ENCODE measurements around the gene COL25A1.
"Not testable (repeated sequence)": the region's sequence is repeated elsewhere in the genome, so short reads cannot be mapped to it uniquely, and the experiment has no call there.

COL25A1 gene

DNA sequence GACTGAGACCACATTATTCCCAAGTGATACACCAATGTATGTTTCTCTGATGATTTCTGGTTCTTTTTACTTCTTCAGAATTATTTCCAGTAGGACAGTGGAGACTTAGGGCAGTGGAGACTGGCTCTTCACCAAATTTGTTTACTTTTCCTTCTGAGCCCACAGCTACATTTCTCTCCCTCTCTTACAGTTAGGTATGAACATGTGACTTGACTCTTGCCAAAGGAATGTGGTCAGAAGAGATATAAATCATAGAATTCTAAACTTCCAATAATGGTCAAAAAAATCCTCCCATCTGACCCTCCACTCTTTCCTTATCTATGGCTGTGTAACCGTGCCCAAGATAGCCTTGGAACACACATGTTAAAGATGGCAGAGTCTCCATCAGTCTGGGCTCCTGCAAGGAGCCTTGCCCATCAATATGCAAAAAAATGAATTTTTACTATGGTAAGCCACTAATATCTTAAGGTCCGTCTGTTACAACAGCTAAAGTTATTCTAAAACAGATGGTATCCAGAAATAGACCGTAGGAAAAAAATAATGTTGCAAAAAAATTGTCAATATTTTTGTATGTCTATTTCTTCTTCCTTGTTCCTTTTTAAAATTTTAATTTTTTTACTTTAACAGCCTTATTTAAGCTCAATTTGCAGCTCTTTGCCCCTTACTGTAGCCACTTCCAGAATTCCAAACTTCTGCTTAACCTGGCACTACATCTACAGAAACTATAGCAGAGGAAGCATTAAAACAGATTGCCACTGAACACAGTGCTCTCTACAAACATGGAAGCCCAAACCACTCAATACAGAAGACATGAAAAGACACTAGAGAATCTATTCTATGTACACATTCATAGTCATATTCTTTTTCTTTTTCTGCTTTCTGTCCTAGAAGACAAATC lies 260.7 kb downstream of the COL25A1 start:
- DNase-seq = no peak

DNA sequence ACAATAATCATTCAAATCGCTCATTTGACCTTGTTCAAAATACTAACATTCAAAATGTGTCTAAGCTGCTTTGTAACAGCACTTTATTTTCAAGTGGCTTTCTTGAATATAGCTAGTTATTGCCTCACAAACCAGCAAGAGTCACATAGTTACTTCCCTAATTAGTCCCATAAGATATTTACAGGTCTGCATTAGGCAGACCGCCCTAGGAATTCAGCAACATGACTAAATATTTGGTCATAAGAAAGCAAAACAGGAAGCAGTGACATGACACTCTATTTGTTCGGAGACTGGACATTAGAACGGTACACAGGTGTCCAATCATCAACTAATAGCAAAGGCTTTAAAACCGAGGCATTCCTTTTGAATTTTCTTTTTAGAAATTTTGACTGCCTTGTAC lies 262.0 kb downstream of the COL25A1 start:
- DNase-seq = no peak

DNA sequence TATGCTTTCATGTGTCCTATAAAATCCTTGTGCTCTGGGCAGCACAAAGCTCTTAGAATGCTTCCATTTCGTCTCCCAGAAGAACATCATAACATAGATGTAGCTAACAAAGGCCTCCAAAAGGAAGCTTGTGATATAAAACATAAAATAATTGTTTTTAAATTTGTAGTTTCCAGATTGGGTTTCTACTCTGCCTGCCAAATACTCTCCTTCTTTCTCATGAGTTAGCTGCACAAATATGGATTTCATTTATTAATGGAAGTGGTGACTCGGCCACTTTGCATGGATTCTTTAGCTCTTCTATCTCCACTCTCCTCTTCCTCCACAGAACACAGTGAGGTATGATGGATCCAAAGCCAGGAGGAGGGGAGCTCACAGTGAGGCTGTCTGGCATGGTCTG lies 265.4 kb downstream of the COL25A1 start:
- DNase-seq = no peak

GRCh38 chr4:109033993-109034392 lies 268.5 kb downstream of the COL25A1 start:
- no peak for DNase-seq

DNA sequence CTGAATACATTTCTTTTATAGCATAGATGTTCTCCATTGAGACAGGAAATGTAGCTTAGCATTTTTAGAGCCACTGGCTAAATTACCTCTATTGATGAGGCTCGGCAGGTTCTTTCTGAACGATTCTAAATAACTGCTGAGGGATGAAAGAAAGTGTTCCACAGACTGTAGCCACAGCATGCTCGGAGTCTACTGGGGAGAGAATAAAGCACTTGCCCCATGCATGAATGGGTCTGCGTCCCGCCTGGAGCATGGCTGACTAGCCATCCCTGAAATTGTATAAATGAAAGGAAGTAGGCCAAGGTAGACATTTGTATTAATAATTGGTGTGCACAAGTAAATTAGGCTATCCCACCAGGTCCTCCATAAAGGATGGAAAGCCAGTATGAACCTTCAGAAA lies 269.8 kb downstream of the COL25A1 start:
- no peak for DNase-seq

- DNase-seq = no peak
Measured at GRCh38 chr4:109029987-109030386, 272.5 kb downstream of the COL25A1 start.

DNA sequence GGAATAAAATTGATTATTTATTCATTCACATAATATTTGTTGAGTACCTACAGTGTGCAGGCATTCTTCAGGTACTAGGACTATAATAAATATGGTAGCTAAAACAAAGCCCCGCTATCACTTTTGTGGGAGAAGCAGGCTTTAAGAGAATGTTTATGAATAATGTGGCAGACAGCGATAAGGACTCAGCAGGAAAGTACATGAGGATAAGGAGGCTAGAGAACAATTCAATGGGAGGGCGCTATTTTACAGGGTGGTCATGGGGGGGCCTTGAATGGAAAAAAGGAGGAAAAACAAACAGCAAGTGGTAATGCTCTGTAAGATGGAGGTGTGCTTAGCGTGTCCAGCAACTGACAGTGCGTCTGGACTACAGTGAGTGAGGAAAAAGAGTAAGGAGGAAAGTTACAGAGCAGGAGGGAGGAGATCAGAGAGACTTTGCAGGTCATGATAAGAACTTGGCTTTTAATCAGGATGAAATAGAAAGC lies 275.4 kb downstream of the COL25A1 start:
- no peak for DNase-seq

GRCh38 chr4:109026588-109026987 lies 275.9 kb downstream of the COL25A1 start:
- no peak for DNase-seq

DNA sequence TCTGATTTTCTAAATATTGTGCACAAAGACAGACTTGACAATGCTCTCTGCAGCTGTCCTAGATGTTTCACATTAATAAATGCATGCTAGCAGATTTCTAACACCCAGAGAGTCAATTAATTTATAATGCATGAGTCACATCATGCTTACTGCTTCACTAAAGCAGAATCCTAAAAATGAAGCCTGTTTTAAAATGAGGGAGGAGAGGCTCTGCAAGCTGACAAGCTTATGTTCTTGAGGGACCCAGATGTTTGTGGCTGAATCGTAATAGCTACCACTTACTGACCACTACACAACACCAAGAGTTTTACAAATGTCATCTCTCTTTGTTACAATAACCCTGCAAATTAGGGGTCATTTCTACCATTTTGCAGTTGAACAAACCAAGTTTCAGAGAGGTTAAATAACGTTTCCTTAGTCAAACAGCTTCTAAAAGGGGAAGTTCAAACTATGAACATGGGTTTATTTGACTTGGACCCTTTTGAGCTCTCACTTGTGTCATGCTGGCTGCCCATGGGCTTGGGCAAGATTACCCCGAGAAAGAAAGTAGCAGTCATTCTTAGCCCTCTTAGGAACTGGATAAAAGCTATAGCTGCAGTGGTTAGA lies 276.9 kb downstream of the COL25A1 start:
- no peak for DNase-seq

DNA sequence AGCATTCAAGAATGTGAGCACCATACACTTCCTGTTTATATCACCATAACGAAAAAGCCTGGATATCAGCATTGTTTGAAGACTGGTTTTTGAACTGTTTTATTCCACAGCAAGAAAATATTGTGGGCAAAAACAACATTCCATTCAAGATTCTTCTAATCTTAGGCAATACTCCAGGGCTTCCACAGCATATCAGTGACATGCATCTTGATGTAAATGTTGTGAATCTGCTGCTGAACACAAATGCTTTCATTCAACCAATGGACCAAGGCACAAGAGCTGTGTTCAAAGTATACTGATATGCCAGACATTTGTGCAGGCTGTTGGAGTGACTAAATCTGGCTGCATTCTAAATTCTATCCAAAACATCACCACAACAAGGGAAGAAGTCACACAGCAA lies 279.5 kb downstream of the COL25A1 start:
- DNase-seq = no peak

- DNase-seq = not testable (repeated sequence)
Measured at GRCh38 chr4:109021630-109022029, 280.8 kb downstream of the COL25A1 start.

DNA sequence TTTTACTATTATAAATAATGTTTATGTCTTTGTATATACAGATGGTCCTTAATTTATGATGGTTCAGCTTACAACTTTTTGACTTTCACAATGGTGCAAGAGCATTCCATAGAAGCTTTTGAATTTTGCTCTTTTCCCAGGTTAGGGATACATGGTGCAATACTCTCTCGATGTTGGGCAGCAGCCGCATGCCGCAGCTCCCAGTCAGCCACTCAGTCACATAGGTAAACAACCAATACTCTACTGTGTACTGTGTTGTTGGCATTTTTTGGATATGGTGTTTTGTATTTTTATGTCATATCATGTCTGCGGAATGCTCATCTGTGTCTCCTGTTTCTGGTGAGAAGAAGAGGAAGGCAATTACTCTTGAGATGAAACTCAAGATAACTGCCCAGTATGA lies 281.6 kb downstream of the COL25A1 start:
- no peak for DNase-seq

DNA sequence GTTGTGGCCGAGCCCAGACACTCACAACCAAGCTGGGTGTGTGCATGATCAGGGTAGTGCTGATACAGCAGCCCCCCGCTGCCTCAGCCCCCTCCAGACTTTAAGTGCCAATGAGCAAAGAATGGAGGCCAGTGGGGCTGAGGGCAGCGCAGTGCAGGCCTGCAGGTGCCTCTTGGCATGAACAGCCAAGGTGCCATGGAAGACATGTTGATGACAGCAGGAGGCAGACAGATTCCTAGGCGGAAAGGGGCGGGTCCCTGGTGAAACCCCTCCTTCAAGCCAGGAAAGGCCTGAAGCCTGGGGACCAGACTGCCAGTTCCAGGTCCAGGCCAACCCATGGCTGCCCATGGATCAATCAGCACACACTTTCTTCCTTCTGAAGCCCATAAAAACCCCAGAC lies 286.3 kb downstream of the COL25A1 start:
- DNase-seq = no peak

DNA sequence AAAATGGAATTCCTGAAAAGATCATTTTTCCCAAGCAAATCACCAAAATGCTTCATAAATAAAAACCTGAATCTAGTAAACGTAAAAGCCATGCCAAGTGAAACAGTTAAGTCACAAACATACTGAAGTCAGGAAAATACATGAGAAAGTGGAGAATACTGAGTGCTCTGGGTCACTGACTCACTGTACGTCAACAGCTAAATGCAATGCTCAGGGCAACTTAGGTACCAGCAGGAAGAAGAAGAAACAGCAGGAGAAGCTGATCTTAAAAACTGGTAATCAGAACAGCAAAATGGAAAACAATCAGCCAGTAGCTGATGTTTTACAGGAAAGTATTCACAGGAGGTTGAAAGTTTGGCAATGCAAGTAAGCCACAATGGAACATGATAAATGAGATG lies 287.0 kb downstream of the COL25A1 start:
- DNase-seq = no peak

GRCh38 chr4:109014593-109015412 lies 287.7 kb downstream of the COL25A1 start:
- DNase-seq = no peak

- DNase-seq = no peak
Measured at GRCh38 chr4:109012286-109012880, 290.1 kb downstream of the COL25A1 start.

DNA sequence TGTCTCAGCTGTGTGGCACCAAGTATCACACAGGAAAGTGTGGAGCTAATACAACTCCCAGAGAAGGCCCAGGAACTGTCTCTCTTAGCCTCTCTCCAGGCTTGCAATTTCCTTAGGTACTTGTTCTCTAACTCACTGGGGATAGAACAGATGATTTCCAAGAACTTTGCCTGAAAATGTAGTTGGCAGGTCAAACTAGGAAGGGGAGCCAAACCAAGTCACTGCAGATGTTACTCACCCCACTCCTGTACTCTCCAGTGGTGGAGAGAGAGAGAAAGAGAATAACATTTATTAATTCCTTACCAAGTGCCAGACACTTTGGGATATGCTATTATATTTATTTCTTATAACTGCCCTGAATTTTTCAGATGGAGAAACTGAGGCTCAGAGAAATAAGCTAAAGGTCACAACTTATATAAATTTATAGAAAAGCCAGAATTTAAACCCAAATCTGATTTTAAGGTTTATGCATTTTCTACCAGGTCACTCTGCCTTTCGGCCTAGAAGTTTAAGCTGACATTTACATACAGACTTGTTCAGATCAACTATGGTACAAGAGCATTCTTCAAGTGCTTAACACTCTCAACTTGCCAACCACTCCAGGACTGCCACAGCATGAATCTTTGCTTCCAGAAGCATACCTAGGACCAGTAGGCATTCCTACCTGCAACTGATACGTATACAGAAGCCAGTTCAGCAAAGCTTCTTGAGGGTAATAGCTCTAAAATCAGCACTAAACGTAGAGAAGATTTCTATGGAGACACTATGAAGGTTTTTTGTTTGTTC lies 291.0 kb downstream of the COL25A1 start:
- DNase-seq = no peak

- DNase-seq = no peak
Measured at GRCh38 chr4:109010521-109010920, 291.9 kb downstream of the COL25A1 start.

- no peak for DNase-seq
Measured at GRCh38 chr4:109009909-109010308, 292.5 kb downstream of the COL25A1 start.

GRCh38 chr4:109007976-109008375 lies 294.5 kb downstream of the COL25A1 start:
- DNase-seq = no peak

- no peak for DNase-seq
Measured at GRCh38 chr4:109005523-109005922, 296.9 kb downstream of the COL25A1 start.

- DNase-seq = no peak
Measured at GRCh38 chr4:109004418-109004817, 298.0 kb downstream of the COL25A1 start.
